ENCODE data around the gene TIMM22.
A peak's percentile ranks its signal among the peaks of the same experiment; 100 is the strongest.
"Not testable (repeated sequence)": the region's sequence is repeated elsewhere in the genome, so short reads cannot be mapped to it uniquely, and the experiment has no call there.

The TIMM22 gene

GRCh38 chr17:973053-973452 is 23.9 kb upstream of the TIMM22 start:
- no peak for DNase-seq (ENCODE audit: low spot score)
- Histone ChIP-seq H4K8ac (ENCODE audit: low read depth, low read length) (no peak overlapping the region), H2BK120ac (ENCODE audit: low read depth, low read length) (no peak overlapping the region)

GRCh38 chr17:974778-975177 is 22.2 kb upstream of the TIMM22 start:
- not testable (repeated sequence) for H2AFZ ChIP-seq (ENCODE audit: low read length); H3K27ac ChIP-seq (replicated peaks; ENCODE audit: low read length); H3K27me3 ChIP-seq (ENCODE audit: control insufficient read depth in 3 of 3, insufficient read depth in 3 of 3, low read depth in 1 of 3, low read length in 3 of 3); H3K9me3 ChIP-seq (replicated peaks in 1 of 2; ENCODE audit: control insufficient read depth in 2 of 2, insufficient read depth in 1 of 2, low read depth in 1 of 2, low read length in 2 of 2); H4K91ac ChIP-seq (ENCODE audit: low read depth, low read length, poor library complexity); H2BK5ac ChIP-seq (ENCODE audit: low read length); H4K8ac ChIP-seq (ENCODE audit: low read depth, low read length); H3K9ac ChIP-seq (ENCODE audit: low read depth, low read length, poor library complexity); H3K23ac ChIP-seq (ENCODE audit: low read depth, low read length, poor library complexity); H2BK12ac ChIP-seq (ENCODE audit: low read length); H3K4ac ChIP-seq (ENCODE audit: low read length); H2BK15ac ChIP-seq (ENCODE audit: low read length); H2AK5ac ChIP-seq (ENCODE audit: low read depth, low read length); H3K4me3 ChIP-seq (ENCODE audit: low read length in 2 of 2); H3K79me1 ChIP-seq (ENCODE audit: low read depth, low read length); H3K4me2 ChIP-seq (ENCODE audit: insufficient read depth, low read length, poor library complexity, severe bottlenecking); H3K14ac ChIP-seq (ENCODE audit: low read length); H3K18ac ChIP-seq (ENCODE audit: low read length); H2BK120ac ChIP-seq (ENCODE audit: low read depth, low read length); DNase-seq (ENCODE audit: low spot score)
- H3K36me3 ChIP-seq (replicated peaks in 1 of 2; ENCODE audit: control insufficient read depth in 2 of 2, insufficient read depth in 2 of 2, low read length in 2 of 2) = peaks cover 0 to 58% of the 10 kb centered on the region in 2 donors
- peaks cover 9 to 16% of the 10 kb centered on the region in 2 donors for H3K4me1 ChIP-seq (ENCODE audit: control insufficient read depth in 2 of 2, insufficient read depth in 1 of 2, low read depth in 1 of 2, low read length in 2 of 2)
- no CpG with 5 or more reads among the region's 2 CpGs for WGBS, 2 donors (ENCODE audit: extremely low coverage in 2 of 2, insufficient read length in 2 of 2, insufficient replicate concordance in 1 of 2)

More at GRCh38 chr17:973053-973452, 23.9 kb upstream of the TIMM22 start:
- Histone ChIP-seq H3K23ac (ENCODE audit: low read depth, low read length, poor library complexity) (peak overlapping the region; percentile 53), H2AFZ (ENCODE audit: low read length) (no peak overlapping the region), H3K79me1 (ENCODE audit: low read depth, low read length) (peaks cover 8% of the 10 kb centered on the region), H2BK12ac (ENCODE audit: low read length) (no peak overlapping the region), H3K4me1 (ENCODE audit: control insufficient read depth in 2 of 2, insufficient read depth in 1 of 2, low read depth in 1 of 2, low read length in 2 of 2) (peaks cover 13 to 14% of the 10 kb centered on the region in 2 donors), H3K27ac (replicated peaks; ENCODE audit: low read length) (no peak overlapping the region), H3K9ac (ENCODE audit: low read depth, low read length, poor library complexity) (no peak overlapping the region), H3K4ac (ENCODE audit: low read length) (no peak overlapping the region), H3K27me3 (ENCODE audit: control insufficient read depth in 3 of 3, insufficient read depth in 3 of 3, low read depth in 1 of 3, low read length in 3 of 3) (no peaks in the 10 kb centered on the region), H3K36me3 (replicated peaks in 1 of 2; ENCODE audit: control insufficient read depth in 2 of 2, insufficient read depth in 2 of 2, low read length in 2 of 2) (peaks cover 4 to 75% of the 10 kb centered on the region in 2 donors), H2BK5ac (ENCODE audit: low read length) (no peak overlapping the region), H3K18ac (ENCODE audit: low read length) (peak overlapping the region; percentile 54), H3K4me3 (ENCODE audit: low read length in 2 of 2) (no peak overlapping the region), H3K9me3 (replicated peaks in 1 of 2; ENCODE audit: control insufficient read depth in 2 of 2, insufficient read depth in 1 of 2, low read depth in 1 of 2, low read length in 2 of 2) (peaks cover 4 to 6% of the 10 kb centered on the region in 2 donors), H2AK5ac (ENCODE audit: low read depth, low read length) (no peak overlapping the region), H3K4me2 (ENCODE audit: insufficient read depth, low read length, poor library complexity, severe bottlenecking) (no peak overlapping the region), H4K91ac (ENCODE audit: low read depth, low read length, poor library complexity) (no peak overlapping the region), H2BK15ac (ENCODE audit: low read length) (no peak overlapping the region), H3K14ac (ENCODE audit: low read length) (no peak overlapping the region)
- WGBS, 2 donors (ENCODE audit: extremely low coverage in 2 of 2, insufficient read length in 2 of 2, insufficient replicate concordance in 1 of 2) = no CpG with 5 or more reads among the region's 12 CpGs

- H4K8ac ChIP-seq (ENCODE audit: low read depth, low read length) = no peak overlapping the region
- no peak overlapping the region for H3K4me2 ChIP-seq (ENCODE audit: insufficient read depth, low read length, poor library complexity, severe bottlenecking)
- no peak overlapping the region for H3K4ac ChIP-seq (ENCODE audit: low read length)
- H3K27ac ChIP-seq (replicated peaks; ENCODE audit: low read length) = no peak overlapping the region
- H3K79me1 ChIP-seq (ENCODE audit: low read depth, low read length) = peaks cover 5% of the 10 kb centered on the region
- H3K27me3 ChIP-seq (ENCODE audit: control insufficient read depth in 3 of 3, insufficient read depth in 3 of 3, low read depth in 1 of 3, low read length in 3 of 3) = no peaks in the 10 kb centered on the region
- peaks cover 8 to 13% of the 10 kb centered on the region in 2 donors for H3K4me1 ChIP-seq (ENCODE audit: control insufficient read depth in 2 of 2, insufficient read depth in 1 of 2, low read depth in 1 of 2, low read length in 2 of 2)
- H2AK5ac ChIP-seq (ENCODE audit: low read depth, low read length) = no peak overlapping the region
- H2BK120ac ChIP-seq (ENCODE audit: low read depth, low read length) = no peak overlapping the region
- H3K4me3 ChIP-seq (ENCODE audit: low read length in 2 of 2) = no peak overlapping the region
- no peak overlapping the region for H2BK12ac ChIP-seq (ENCODE audit: low read length)
- no peak overlapping the region for H3K23ac ChIP-seq (ENCODE audit: low read depth, low read length, poor library complexity)
- no peak overlapping the region for H2BK5ac ChIP-seq (ENCODE audit: low read length)
- H2AFZ ChIP-seq (ENCODE audit: low read length) = no peak overlapping the region
- WGBS, 2 donors (ENCODE audit: extremely low coverage in 2 of 2, insufficient read length in 2 of 2, insufficient replicate concordance in 1 of 2) = no CpG with 5 or more reads among the region's 5 CpGs
- H2BK15ac ChIP-seq (ENCODE audit: low read length) = no peak overlapping the region
- no peak overlapping the region for H3K14ac ChIP-seq (ENCODE audit: low read length)
- peaks cover 4 to 6% of the 10 kb centered on the region in 2 donors for H3K9me3 ChIP-seq (replicated peaks in 1 of 2; ENCODE audit: control insufficient read depth in 2 of 2, insufficient read depth in 1 of 2, low read depth in 1 of 2, low read length in 2 of 2)
- no peak overlapping the region for H3K18ac ChIP-seq (ENCODE audit: low read length)
- no peak overlapping the region for H3K9ac ChIP-seq (ENCODE audit: low read depth, low read length, poor library complexity)
- H3K36me3 ChIP-seq (replicated peaks in 1 of 2; ENCODE audit: control insufficient read depth in 2 of 2, insufficient read depth in 2 of 2, low read length in 2 of 2) = peaks cover 0 to 51% of the 10 kb centered on the region in 2 donors
- no peak for DNase-seq (ENCODE audit: low spot score)
- no peak overlapping the region for H4K91ac ChIP-seq (ENCODE audit: low read depth, low read length, poor library complexity)
Observed at GRCh38 chr17:975371-975915, 21.5 kb upstream of the TIMM22 start.

- Histone ChIP-seq H2BK5ac (ENCODE audit: low read length) (no peak overlapping the region), H3K4me3 (ENCODE audit: low read length in 2 of 2) (no peak overlapping the region), H3K4me1 (ENCODE audit: control insufficient read depth in 2 of 2, insufficient read depth in 1 of 2, low read depth in 1 of 2, low read length in 2 of 2) (peaks cover 9 to 13% of the 10 kb centered on the region in 2 donors), H3K27ac (replicated peaks; ENCODE audit: low read length) (no peak overlapping the region), H3K27me3 (ENCODE audit: control insufficient read depth in 3 of 3, insufficient read depth in 3 of 3, low read depth in 1 of 3, low read length in 3 of 3) (no peaks in the 10 kb centered on the region), H2BK15ac (ENCODE audit: low read length) (no peak overlapping the region), H3K79me1 (ENCODE audit: low read depth, low read length) (peaks cover 5% of the 10 kb centered on the region), H3K4me2 (ENCODE audit: insufficient read depth, low read length, poor library complexity, severe bottlenecking) (no peak overlapping the region), H3K18ac (ENCODE audit: low read length) (no peak overlapping the region), H4K91ac (ENCODE audit: low read depth, low read length, poor library complexity) (no peak overlapping the region), H4K8ac (ENCODE audit: low read depth, low read length) (no peak overlapping the region), H3K4ac (ENCODE audit: low read length) (no peak overlapping the region), H2BK120ac (ENCODE audit: low read depth, low read length) (no peak overlapping the region), H3K14ac (ENCODE audit: low read length) (no peak overlapping the region), H2AFZ (ENCODE audit: low read length) (no peak overlapping the region), H3K23ac (ENCODE audit: low read depth, low read length, poor library complexity) (no peak overlapping the region), H2BK12ac (ENCODE audit: low read length) (no peak overlapping the region), H3K36me3 (replicated peaks in 1 of 2; ENCODE audit: control insufficient read depth in 2 of 2, insufficient read depth in 2 of 2, low read length in 2 of 2) (peaks cover 0 to 42% of the 10 kb centered on the region in 2 donors), H3K9me3 (replicated peaks in 1 of 2; ENCODE audit: control insufficient read depth in 2 of 2, insufficient read depth in 1 of 2, low read depth in 1 of 2, low read length in 2 of 2) (peaks cover 4 to 6% of the 10 kb centered on the region in 2 donors), H3K9ac (ENCODE audit: low read depth, low read length, poor library complexity) (no peak overlapping the region), H2AK5ac (ENCODE audit: low read depth, low read length) (no peak overlapping the region)
- no peak for DNase-seq (ENCODE audit: low spot score)
- no CpG with 5 or more reads among the region's 6 CpGs for WGBS, 2 donors (ENCODE audit: extremely low coverage in 2 of 2, insufficient read length in 2 of 2, insufficient replicate concordance in 1 of 2)
Observed at GRCh38 chr17:976312-976711, 20.6 kb upstream of the TIMM22 start.

Data from neuronal stem cell (in vitro differentiated cells).